Measurements from ENCODE around the gene ABLIM2. TPM values are rescaled to one million over a fixed set of nuclear protein-coding genes. Genes with fewer than 3 reads are reported as not detected.

The ABLIM2 gene
- total and polyA plus RNA-seq, 2 donors (not counting 1 experiment from before 2014, with no cell fraction given): 3.3 to 79.0 TPM

DNA sequence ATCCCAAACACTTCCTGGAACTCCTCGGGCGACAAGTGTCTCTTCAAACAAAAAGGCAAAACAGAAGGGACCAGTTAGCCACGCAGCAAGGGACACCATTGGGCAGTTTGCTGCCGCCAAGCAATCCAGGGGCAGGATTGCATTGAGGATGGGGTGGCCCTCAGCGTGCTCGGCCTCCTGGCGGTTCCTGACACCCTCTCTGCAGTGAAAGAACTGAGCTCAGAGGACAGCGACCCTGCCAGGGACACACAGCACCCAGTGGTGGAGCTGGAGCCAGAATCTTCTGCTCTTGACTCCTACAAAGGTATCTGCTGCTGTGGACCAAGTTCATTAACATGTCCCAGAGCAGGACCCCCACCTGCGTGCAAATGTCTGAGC is 191.6 kb downstream of the ABLIM2 start:
- Histone ChIP-seq H3K27ac (ENCODE audit: low read length in 2 of 2) (no peak overlapping the region), H3K36me3 (replicated peaks in 1 of 2; ENCODE audit: control extremely low read depth in 1 of 2, control insufficient read depth in 1 of 2, extremely low read depth in 1 of 2, insufficient read depth in 2 of 2, low read length in 1 of 2) (no peaks in the 10 kb centered on the region), H2AFZ (ENCODE audit: insufficient read depth, low read depth, low read length, poor library complexity, severe bottlenecking) (no peak overlapping the region), H3K4me3 (ENCODE audit: control extremely low read depth in 1 of 5, extremely low read depth in 1 of 5, insufficient read depth in 1 of 5, low read depth in 2 of 5, low read length in 4 of 5) (no peak overlapping the region), H3K9me3 (ENCODE audit: control extremely low read depth in 1 of 3, control insufficient read depth in 2 of 3, insufficient read depth in 1 of 3, low read length in 2 of 3) (no peaks in the 10 kb centered on the region), H4K20me1 (ENCODE audit: control insufficient read depth, insufficient read depth, low read length, poor library complexity, severe bottlenecking) (no peaks in the 10 kb centered on the region), H3K4me1 (ENCODE audit: control insufficient read depth in 2 of 2, insufficient read depth in 2 of 2, low read length in 2 of 2) (no peaks in the 10 kb centered on the region), H3K4me2 (replicated peaks; ENCODE audit: low read depth, low read length, poor library complexity, severe bottlenecking) (no peak overlapping the region), H3K9ac (ENCODE audit: low read length) (no peak overlapping the region), H3K27me3 (replicated peaks in 1 of 4; ENCODE audit: control extremely low read depth in 1 of 4, control insufficient read depth in 3 of 4, insufficient read depth in 4 of 4, low read length in 3 of 4) (peaks cover 0 to 2% (median 0%) of the 10 kb centered on the region in 4 experiments), H3K79me2 (ENCODE audit: control insufficient read depth, insufficient read depth, low read length) (no peaks in the 10 kb centered on the region)
- TF ChIP-seq, protein P1, sequence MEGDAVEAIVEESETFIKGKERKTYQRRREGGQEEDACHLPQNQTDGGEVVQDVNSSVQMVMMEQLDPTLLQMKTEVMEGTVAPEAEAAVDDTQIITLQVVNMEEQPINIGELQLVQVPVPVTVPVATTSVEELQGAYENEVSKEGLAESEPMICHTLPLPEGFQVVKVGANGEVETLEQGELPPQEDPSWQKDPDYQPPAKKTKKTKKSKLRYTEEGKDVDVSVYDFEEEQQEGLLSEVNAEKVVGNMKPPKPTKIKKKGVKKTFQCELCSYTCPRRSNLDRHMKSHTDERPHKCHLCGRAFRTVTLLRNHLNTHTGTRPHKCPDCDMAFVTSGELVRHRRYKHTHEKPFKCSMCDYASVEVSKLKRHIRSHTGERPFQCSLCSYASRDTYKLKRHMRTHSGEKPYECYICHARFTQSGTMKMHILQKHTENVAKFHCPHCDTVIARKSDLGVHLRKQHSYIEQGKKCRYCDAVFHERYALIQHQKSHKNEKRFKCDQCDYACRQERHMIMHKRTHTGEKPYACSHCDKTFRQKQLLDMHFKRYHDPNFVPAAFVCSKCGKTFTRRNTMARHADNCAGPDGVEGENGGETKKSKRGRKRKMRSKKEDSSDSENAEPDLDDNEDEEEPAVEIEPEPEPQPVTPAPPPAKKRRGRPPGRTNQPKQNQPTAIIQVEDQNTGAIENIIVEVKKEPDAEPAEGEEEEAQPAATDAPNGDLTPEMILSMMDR (IDR thresholded peaks at IDR 0.05): no peak
- no peak for TF ChIP-seq EZH2 (IDR thresholded peaks at IDR 0.05; ENCODE audit: borderline replicate concordance, insufficient read depth, low read depth, low read length, poor library complexity, severe bottlenecking)
- no peak for ATAC-seq (ENCODE audit: low read depth)
- Mint-ChIP-seq H3K27me3 (peaks cover 19% of the 10 kb centered on the region), H3K4me1 (peaks cover 9% of the 10 kb centered on the region), H3K27ac (no peak overlapping the region), H3K4me3 (no peak overlapping the region), H3K9me3 (ENCODE audit: insufficient read depth) (no peaks in the 10 kb centered on the region)
- CTCF ChIA-PET: no interaction called here
- POLR2A ChIA-PET: no interaction called here
- DNase-seq: no peak
- 70% methylated on average over 9 of the region's 9 CpGs for WGBS (ENCODE audit: insufficient coverage)
- intact Hi-C loops (cut with micrococcal nuclease): no loop called here

DNA sequence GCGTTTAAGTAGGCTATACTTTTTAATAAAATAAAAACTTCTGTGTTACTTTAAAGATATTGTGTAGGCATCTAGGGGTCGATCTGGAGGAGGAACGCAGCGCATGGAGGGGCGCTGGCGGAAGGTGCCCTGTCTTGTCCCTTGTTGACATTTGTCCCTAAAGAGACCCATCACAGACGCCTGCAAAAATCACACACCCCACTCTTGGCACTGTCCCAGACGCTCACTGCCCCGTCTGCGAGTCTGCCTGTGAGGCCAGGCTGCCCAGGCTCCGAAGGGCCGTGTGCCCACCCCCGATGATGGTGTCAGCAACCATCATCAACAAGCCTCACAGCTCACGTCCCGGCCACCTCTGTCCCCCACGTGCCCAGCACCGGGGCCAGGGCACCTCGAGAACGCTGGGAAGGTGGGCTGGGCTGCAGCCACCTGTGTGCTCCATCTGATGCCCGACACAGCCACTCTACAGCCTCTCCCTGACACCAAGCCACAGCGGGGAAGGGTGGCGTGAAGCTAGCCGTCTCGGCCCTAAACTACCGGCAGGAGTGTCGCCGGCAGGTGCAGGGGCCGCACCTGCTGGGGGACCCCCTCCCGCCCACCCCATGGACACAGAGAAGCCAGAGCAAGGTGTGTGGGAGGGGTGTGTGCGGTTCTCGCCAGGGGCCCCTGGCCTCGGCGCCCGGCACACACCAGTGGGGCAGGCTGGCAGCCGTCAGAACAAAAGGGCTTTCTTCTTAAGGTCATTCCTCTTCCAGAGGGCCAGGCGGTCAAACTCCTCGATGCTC is 192.1 kb downstream of the ABLIM2 start:
- ATAC-seq (ENCODE audit: low read depth): no peak
- H3K4me1 ChIP-seq (ENCODE audit: control insufficient read depth in 2 of 2, insufficient read depth in 2 of 2, low read length in 2 of 2): no peaks in the 10 kb centered on the region
- H3K27ac Mint-ChIP-seq: no peak overlapping the region
- no peak for DNase-seq
- no peak overlapping the region for H3K27ac ChIP-seq (ENCODE audit: low read length in 2 of 2)
- H2AFZ ChIP-seq (ENCODE audit: insufficient read depth, low read depth, low read length, poor library complexity, severe bottlenecking): no peak overlapping the region
- POLR2A ChIA-PET: no interaction called here
- intact Hi-C loops (cut with micrococcal nuclease): no loop called here
- no peaks in the 10 kb centered on the region for H3K36me3 ChIP-seq (replicated peaks in 1 of 2; ENCODE audit: control extremely low read depth in 1 of 2, control insufficient read depth in 1 of 2, extremely low read depth in 1 of 2, insufficient read depth in 2 of 2, low read length in 1 of 2)
- no peaks in the 10 kb centered on the region for H3K79me2 ChIP-seq (ENCODE audit: control insufficient read depth, insufficient read depth, low read length)
- H3K4me2 ChIP-seq (replicated peaks; ENCODE audit: low read depth, low read length, poor library complexity, severe bottlenecking): no peak overlapping the region
- no peaks in the 10 kb centered on the region for H3K9me3 ChIP-seq (ENCODE audit: control extremely low read depth in 1 of 3, control insufficient read depth in 2 of 3, insufficient read depth in 1 of 3, low read length in 2 of 3)
- TF ChIP-seq, protein P1 (IDR thresholded peaks at IDR 0.05): no peak
- no peak for TF ChIP-seq EZH2 (IDR thresholded peaks at IDR 0.05; ENCODE audit: borderline replicate concordance, insufficient read depth, low read depth, low read length, poor library complexity, severe bottlenecking)
- H3K27me3 Mint-ChIP-seq: peaks cover 19% of the 10 kb centered on the region
- no peaks in the 10 kb centered on the region for H4K20me1 ChIP-seq (ENCODE audit: control insufficient read depth, insufficient read depth, low read length, poor library complexity, severe bottlenecking)
- H3K27me3 ChIP-seq (replicated peaks in 1 of 4; ENCODE audit: control extremely low read depth in 1 of 4, control insufficient read depth in 3 of 4, insufficient read depth in 4 of 4, low read length in 3 of 4): peaks cover 0 to 2% (median 0%) of the 10 kb centered on the region in 4 experiments
- H3K9ac ChIP-seq (ENCODE audit: low read length): no peak overlapping the region
- H3K9me3 Mint-ChIP-seq (ENCODE audit: insufficient read depth): no peaks in the 10 kb centered on the region
- no peak overlapping the region for H3K4me3 Mint-ChIP-seq
- H3K4me1 Mint-ChIP-seq: peaks cover 9% of the 10 kb centered on the region
- WGBS (ENCODE audit: insufficient coverage): 78% methylated on average over 21 of the region's 37 CpGs
- CTCF ChIA-PET: no interaction called here
- H3K4me3 ChIP-seq (ENCODE audit: control extremely low read depth in 1 of 5, extremely low read depth in 1 of 5, insufficient read depth in 1 of 5, low read depth in 2 of 5, low read length in 4 of 5): no peak overlapping the region
